HG03280 (cell line): ENCODE results near the gene DLG5.

Experiments used
- ATAC-seq: cut with Tn5 transposase; IDR thresholded peaks from one replicate; pipeline ENCODE4 v1.9.1; 2021; ENCODE audit warnings: mild to moderate bottlenecking, moderate library complexity; ENCODE audit not compliant: unreplicated experiment

The DLG5 gene

DNA sequence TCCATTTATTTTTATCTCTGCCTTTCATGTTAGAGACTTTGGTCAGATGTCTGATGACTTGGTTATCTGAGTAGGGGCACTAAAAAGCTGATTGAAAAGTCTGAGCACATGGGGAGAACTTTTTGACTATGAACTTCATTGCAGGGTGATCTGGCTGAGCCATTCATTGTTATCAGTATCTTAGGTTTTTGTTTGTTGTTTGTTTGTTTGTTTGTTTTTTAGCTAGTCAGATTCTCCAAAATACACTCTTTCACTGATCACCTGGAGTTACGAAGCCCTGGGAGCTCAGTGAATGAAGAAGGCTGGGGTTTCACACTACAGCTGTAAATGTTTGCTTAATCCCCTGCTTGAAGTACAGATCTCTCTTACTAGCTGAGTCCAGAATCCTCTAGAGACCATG lies 28.6 kb upstream of the DLG5 start:
- no peak for ATAC-seq

- no peak for ATAC-seq
Measured at GRCh38 chr10:77949167-77949566, 22.6 kb upstream of the DLG5 start.

GRCh38 chr10:77946084-77946483 lies 19.5 kb upstream of the DLG5 start:
- ATAC-seq, result no peak

GRCh38 chr10:77944519-77944918 lies 18.0 kb upstream of the DLG5 start:
- no peak for ATAC-seq

DNA sequence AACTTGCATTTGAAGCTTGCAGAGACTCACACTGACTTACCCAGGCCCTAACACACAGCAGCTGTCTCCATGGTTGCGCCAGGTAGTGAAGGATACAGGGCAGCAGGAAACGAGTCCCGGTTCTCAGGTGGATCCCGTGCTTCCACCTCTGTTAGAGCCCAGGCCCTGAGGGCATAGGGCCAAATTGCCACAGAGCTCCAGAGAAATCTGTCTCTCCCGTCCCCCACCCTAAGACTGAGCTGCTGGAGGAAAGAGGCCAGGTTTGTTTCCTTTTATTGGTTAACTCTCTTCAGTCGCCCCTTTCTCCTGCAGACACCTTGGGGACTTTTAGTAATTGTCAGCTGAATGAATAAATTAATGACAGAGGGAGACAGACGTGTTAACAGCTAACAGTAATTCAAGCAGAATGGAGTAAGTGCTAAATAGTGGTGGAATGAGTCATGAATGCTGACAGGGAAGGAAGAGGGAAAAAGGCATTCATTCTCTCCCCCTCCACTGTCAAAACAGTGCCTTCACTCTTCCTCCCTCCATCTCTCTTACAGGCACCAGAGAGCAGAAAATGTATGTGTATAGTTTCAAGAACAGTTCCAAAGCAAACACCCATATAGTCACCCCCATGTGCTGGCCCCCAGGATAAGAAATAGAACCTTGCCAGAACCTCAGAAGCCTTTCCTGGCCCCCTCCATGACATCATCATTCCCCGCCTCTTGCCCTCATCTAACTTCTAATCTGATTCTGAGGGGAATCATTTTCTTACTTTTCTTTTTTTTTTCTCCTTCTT lies 16.8 kb upstream of the DLG5 start:
- ATAC-seq, result no peak

DNA sequence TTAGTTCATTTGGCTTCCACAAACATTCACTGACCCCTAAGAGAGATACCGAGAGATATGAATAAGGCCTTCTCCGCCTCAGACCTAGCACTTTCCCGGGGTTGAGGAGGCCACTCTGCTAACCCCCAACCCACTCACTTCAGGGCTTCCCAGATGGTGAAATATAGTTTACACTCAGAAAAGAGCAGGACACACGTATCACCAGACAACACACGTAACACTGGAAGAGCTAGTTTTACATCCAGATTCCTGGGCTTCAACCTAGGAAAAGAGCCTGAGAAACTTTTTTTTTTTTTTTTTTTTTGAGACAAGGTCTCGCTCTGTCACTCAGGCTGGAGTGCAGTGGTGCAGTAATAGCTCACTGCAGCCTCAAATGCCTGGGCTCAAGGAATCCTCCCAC lies 15.2 kb upstream of the DLG5 start:
- ATAC-seq, result no peak

DNA sequence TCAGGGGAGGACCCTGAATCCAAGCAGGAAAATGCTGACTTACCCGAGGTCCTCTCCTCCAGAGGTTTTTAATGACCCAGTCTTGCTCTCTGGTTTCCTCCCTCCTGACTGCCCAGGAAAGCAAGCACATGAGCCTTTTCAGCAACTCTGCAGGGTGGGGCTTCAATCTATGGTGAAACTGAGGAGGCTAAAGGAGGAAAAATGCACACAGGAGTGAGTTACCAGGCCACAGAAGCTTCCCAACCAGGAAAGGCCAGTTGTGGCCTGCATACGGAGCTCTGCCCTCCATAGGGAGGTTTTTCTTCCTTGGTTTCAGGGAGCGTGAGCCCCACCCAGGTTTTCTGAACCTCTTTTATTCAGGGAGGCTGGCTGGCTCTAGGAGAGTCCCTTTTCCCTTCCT lies 14.1 kb upstream of the DLG5 start:
- ATAC-seq, result no peak

- ATAC-seq, result no peak
Measured at GRCh38 chr10:77940225-77940624, 13.7 kb upstream of the DLG5 start.

DNA sequence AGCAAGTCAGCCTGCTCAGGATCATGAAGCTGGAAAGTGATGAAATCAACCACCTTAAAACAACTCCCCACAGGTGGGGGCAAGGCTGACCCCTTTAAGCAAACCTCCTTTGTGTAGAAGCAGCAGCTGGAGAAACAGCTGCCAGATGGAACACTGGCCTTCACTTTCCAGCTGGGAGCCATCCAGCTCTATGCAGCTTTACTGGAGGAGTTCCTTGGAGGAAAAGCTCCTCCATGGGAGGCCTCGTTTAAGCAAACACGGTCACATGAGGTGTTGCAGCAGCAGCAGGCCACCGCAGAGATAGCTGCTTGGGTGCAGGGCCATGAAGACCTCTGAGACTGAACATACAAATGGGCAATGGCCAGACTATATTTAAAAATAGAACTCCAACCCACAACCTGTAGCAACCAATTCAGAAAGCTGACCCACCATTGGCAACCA lies 13.0 kb upstream of the DLG5 start:
- no peak for ATAC-seq

DNA sequence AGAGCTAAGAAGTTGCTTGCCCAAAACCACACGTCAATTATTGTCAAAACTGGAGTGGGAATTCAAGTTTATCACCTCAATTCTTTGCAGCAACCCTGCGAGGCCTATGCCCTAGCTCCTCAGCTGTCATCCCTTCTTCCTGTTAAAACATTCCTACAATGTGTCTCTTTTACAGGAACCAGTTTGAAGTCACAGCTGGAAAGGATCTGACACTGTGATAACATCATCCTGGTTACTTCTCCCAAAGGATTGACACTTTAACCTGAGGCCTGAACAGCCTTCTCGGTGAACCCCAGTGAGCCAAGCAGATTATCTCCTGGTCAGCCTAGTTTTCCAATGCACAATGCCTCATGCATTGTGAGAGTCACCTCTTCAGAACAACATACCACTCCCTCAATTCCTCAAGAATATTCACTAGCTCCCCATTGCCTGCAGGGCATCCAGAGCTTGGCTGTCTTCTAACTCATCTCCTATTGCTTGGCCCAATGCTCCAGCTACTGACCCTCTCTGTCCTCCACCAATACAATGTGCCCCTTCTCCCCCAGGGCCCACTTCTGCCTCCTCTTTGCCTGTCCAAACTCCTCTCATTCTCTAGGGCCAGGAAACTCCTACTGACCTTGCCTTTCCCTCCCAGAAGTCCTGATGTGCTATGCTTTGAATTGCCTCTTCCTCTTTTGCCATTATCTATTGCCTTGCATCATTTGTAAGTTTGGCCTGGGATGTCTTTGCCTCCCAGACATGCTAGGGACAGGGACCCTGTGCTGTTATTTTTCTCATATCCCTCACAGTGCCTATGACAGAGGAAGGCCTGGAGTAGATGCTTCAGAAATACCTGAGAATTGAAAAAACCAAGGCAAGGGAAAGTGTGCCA lies 10.4 kb upstream of the DLG5 start:
- no peak for ATAC-seq

GRCh38 chr10:77932016-77932715 lies 5.6 kb upstream of the DLG5 start:
- no peak for ATAC-seq

GRCh38 chr10:77927402-77928246 lies 1.1 kb upstream of the DLG5 start:
- no peak for ATAC-seq

- peak; percentile 46 for ATAC-seq
Measured at GRCh38 chr10:77925795-77926565, 575 bp downstream of the DLG5 start.

- no peak for ATAC-seq
Measured at GRCh38 chr10:77925410-77925794, 1.2 kb downstream of the DLG5 start.

- no peak for ATAC-seq
Measured at GRCh38 chr10:77922566-77923179, 3.9 kb downstream of the DLG5 start.

- no peak for ATAC-seq
Measured at GRCh38 chr10:77922055-77922454, 4.5 kb downstream of the DLG5 start.

DNA sequence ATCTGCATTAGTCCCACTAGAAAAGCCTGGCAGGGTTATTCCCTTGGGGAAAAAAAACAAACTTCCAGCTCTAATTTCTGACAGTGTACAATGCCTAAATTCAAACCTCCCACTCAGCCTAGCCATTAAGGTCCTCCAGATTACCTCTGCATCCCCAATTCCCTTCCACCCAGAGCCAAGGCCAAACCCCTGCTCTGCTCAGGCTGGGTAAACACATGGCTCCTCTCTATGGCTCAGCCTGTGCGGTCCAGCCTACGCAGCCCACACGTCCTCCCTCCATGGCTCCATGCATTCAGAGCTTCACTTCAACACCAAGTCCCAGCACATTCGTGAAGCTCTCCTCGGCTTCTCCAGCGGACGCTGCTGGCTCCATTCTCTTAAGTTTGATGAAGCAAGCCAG lies 5.2 kb downstream of the DLG5 start:
- no peak for ATAC-seq

GRCh38 chr10:77920495-77920894 lies 6.1 kb downstream of the DLG5 start:
- ATAC-seq, result no peak

DNA sequence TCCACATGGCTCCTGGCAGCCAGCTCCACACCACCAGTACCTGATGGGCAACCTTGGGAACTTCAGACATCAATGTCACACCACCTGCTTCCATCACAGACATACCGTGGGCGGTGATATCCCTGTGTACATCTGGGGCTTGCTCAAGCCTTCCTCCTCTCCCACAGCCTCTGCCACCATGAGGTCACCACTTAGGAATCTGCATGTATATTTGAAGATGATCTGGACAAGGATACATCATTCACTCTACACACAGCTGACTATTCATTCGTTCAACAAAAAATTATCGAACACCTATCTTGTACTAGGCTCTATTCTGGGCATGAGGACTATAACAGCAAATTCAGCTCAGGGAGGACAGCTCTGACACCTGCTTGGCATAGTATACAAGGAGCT lies 6.8 kb downstream of the DLG5 start:
- no peak for ATAC-seq
